Small intestine (tissue), 7 donors: Measurements from ENCODE around the gene MCCC2. TPM values are rescaled to one million over a fixed set of nuclear protein-coding genes. Genes with fewer than 3 reads are reported as not detected.
"Not testable (repeated sequence)": the region's sequence is repeated elsewhere in the genome, so short reads cannot be mapped to it uniquely, and the experiment has no call there.

ENCODE experiments used
- DNase-seq, 2 donors: peaks; one replicate each; pipeline versions ENCODE4 v3.0.0 to v3.0.0-alpha.2; 2013
- FAIRE-seq: peaks from 2 replicates; lab custom pipeline; 2012; peaks lifted over from hg19 to GRCh38; lab: Jason Lieb, UNC
- H3K27ac ChIP-seq, 3 donors: one replicate each; pipeline ENCODE4 v1.5.1; 2013; ENCODE audit warnings: low read length in 2 of 3, mild to moderate bottlenecking in 2 of 3, control low read depth in 1 of 3, inconsistent platforms in 1 of 3, low read depth in 1 of 3, moderate library complexity in 1 of 3
- H3K27me3 ChIP-seq, 3 donors: one replicate each; pipeline ENCODE4 v1.6.1; 2013; ENCODE audit warnings: low read length in 3 of 3, inconsistent platforms in 1 of 3; ENCODE audit not compliant: control insufficient read depth in 3 of 3, insufficient read depth in 3 of 3
- H3K36me3 ChIP-seq, 3 donors: one replicate each; pipeline ENCODE4 v1.6.1; 2013; ENCODE audit warnings: low read length in 3 of 3, inconsistent platforms in 1 of 3, low read depth in 1 of 3, mild to moderate bottlenecking in 1 of 3, moderate library complexity in 1 of 3; ENCODE audit not compliant: control insufficient read depth in 3 of 3, insufficient read depth in 2 of 3
- H3K4me1 ChIP-seq, 3 donors: one replicate each; pipeline ENCODE4 v1.6.1; 2013; ENCODE audit warnings: low read length in 2 of 3, inconsistent platforms in 1 of 3, low read depth in 1 of 3, mild to moderate bottlenecking in 1 of 3, moderate library complexity in 1 of 3; ENCODE audit not compliant: control insufficient read depth in 3 of 3, insufficient read depth in 2 of 3
- H3K4me3 ChIP-seq, 3 donors: one replicate each; pipeline ENCODE4 v1.5.1; 2013; ENCODE audit warnings: low read length in 3 of 3, control low read depth in 1 of 3, inconsistent platforms in 1 of 3, low read depth in 1 of 3, mild to moderate bottlenecking in 1 of 3, moderate library complexity in 1 of 3
- H3K9me3 ChIP-seq, 2 donors: one replicate each; pipeline ENCODE4 v1.6.1; 2013; ENCODE audit warnings: low read depth in 1 of 2, low read length in 1 of 2; ENCODE audit not compliant: control insufficient read depth in 2 of 2, insufficient read depth in 1 of 2
- WGBS, 3 donors: extraction: QIAGEN DNeasy Blood & Tissue Kit; methylation state at CpG; one replicate each; pipeline ENCODE4 v1.1.7; 2013; 5-methylcytosine and 5-hydroxymethylcytosine counted together
- polyA plus RNA-seq, 4 donors: library from polyadenylated mRNA; stranded (reverse) in 3 of 4; unstranded in 1 of 4; fragments of 200-250 nt in 3 of 4; fragments of 120-200 nt in 1 of 4; gene quantifications; one replicate each; pipeline versions ENCODE4 v1.2.1 to v1.2.3, GENCODE V29; 2013
- donor health status: healthy with polysubstance abuse.
- donor health status: control.
- donor health status: control.
- donor health status: Bipolar disorder and iron deficiency.
- donor health status: healthy.

The MCCC2 gene
- polyA plus RNA-seq, 4 donors, result 24.9 to 44.9 (median 39.0) TPM

DNA sequence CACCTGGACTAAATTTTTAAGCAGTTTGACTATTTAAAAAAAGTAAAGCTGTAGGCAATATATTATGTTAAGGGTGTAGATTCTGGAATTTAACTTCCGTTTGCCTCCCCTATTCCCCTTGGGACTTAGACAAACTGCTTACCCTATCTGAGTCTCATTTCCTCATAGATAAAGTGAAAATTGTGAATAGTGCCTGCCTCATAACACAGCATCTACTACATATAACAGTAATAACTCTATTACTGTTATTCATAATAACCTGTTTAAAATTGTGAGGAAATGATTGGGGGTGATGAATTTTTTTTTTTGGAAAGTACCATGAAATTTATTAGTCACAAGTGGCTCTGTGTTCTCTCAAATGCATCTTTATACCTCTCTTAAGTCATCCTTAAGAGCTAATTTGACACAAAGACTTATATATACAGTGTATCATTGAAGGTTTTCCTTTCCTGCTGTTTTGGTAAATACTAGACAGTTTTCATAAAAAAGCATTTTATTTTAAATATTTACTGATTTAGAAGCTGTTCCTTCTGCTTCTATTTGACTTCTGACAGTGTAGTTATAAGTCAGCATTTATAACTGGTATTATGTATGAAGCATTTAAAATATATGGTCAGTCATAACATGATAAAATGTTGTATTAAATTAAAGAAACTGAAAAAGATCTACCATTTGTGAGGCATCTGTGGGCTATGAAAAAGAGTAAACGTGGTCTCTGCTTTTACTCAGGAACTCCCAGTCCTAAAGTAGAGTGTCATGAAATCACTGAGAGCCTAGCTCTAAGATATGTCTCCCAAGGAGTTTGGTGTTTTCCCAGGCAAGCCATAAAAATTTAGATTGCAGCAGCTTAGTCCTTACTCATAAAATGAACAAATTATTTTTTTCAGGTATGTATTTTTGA, 46.4 kb downstream of the MCCC2 start:
- Histone ChIP-seq H3K36me3 (peaks cover 5 to 22% (median 16%) of the 10 kb centered on the region in 3 donors), H3K27ac (no peak overlapping the region), H3K9me3 (peaks cover 0 to 3% of the 10 kb centered on the region in 2 donors), H3K27me3 (no peaks in the 10 kb centered on the region), H3K4me1 (no peaks in the 10 kb centered on the region), H3K4me3 (no peak overlapping the region)
- DNase-seq (no peak), FAIRE-seq (peak; percentile 30)
- 70 to 83% (median 80%) methylated on average over 2 of the region's 2 CpGs for WGBS, 3 donors

DNA sequence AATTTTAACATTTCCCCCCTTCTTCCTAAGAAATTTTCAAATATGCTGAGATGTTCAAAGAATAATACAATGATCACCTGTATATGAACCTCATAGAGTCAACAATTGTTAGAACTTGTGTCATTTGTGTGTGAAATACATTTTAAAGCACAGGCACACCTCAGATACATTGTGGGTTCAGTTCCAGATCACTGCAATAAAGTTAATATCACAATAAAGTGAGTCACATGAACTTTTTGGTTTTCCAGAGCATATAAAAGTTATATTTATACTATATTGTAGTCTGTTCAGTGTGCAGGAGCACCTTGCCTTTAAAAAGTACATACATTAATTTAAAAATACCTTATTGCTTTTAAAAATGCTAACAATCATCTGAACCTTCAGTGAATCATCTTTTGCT, 50.0 kb downstream of the MCCC2 start:
- peaks cover 0 to 7% of the 10 kb centered on the region in 2 donors for H3K9me3 ChIP-seq
- DNase-seq, result no peak
- H3K4me3 ChIP-seq, result no peak overlapping the region
- no peak overlapping the region for H3K27ac ChIP-seq
- no peaks in the 10 kb centered on the region for H3K4me1 ChIP-seq
- no peaks in the 10 kb centered on the region for H3K27me3 ChIP-seq
- H3K36me3 ChIP-seq, result peaks cover 9 to 21% (median 20%) of the 10 kb centered on the region in 3 donors
- FAIRE-seq, result no peak

- no peak for FAIRE-seq
- Histone ChIP-seq H3K36me3 (peaks cover 7 to 25% (median 12%) of the 10 kb centered on the region in 3 donors), H3K27me3 (no peaks in the 10 kb centered on the region), H3K4me1 (no peaks in the 10 kb centered on the region), H3K27ac (no peak overlapping the region), H3K9me3 (peaks cover 0 to 7% of the 10 kb centered on the region in 2 donors), H3K4me3 (no peak overlapping the region)
- WGBS, 3 donors, result 90 to 94% (median 93%) methylated on average over 3 of the region's 3 CpGs
- DNase-seq, result no peak
Observed at GRCh38 chr5:71640408-71640807, 53.3 kb downstream of the MCCC2 start.

GRCh38 chr5:71645030-71645429, 57.9 kb downstream of the MCCC2 start:
- H3K36me3 ChIP-seq, result peaks cover 13 to 27% (median 19%) of the 10 kb centered on the region in 3 donors

GRCh38 chr5:71650940-71651339, 63.8 kb downstream of the MCCC2 start:
- not testable (repeated sequence) for DNase-seq, H3K4me3 ChIP-seq, H3K27ac ChIP-seq, H3K27me3 ChIP-seq, H3K9me3 ChIP-seq, FAIRE-seq, H3K4me1 ChIP-seq
- 97 to 99% (median 98%) methylated on average over 3 of the region's 3 CpGs for WGBS, 3 donors
- H3K36me3 ChIP-seq, result peaks cover 15 to 41% (median 31%) of the 10 kb centered on the region in 3 donors

More at GRCh38 chr5:71645030-71645429, 57.9 kb downstream of the MCCC2 start:
- DNase-seq (no peak), FAIRE-seq (no peak)
- no peaks in the 10 kb centered on the region for H3K4me1 ChIP-seq
- H3K27me3 ChIP-seq, result no peaks in the 10 kb centered on the region
- H3K27ac ChIP-seq, result no peak overlapping the region
- WGBS, 3 donors, result 79 to 89% (median 83%) methylated on average over 3 of the region's 3 CpGs
- no peaks in the 10 kb centered on the region for H3K9me3 ChIP-seq
- no peak overlapping the region for H3K4me3 ChIP-seq

DNA sequence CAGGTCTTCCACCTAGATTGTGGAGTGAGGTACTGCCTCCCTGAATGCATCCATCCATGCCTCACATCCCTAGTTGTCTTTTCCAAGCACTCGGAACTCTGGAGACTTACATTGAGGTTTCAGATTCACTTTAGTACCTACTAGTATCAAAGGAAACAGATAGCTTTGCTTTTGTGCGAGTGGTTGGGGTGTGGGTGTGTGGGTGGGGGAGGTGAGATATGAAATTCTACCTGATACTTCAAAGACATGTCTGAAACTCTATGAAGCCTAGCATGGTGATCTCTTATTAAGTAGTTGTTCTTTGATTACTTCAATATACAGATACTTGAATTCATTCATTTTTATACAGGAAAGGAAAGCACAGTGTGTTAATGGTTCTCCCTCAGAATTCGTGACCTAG, 64.4 kb downstream of the MCCC2 start:
- 82 to 89% (median 86%) methylated on average over 3 of the region's 3 CpGs for WGBS, 3 donors
- no peak overlapping the region for H3K4me3 ChIP-seq
- no peaks in the 10 kb centered on the region for H3K27me3 ChIP-seq
- no peaks in the 10 kb centered on the region for H3K4me1 ChIP-seq
- H3K27ac ChIP-seq, result no peak overlapping the region
- DNase-seq, result no peak
- H3K9me3 ChIP-seq, result no peaks in the 10 kb centered on the region
- FAIRE-seq, result no peak
- peaks cover 18 to 41% (median 28%) of the 10 kb centered on the region in 3 donors for H3K36me3 ChIP-seq

GRCh38 chr5:71652349-71652748, 65.2 kb downstream of the MCCC2 start:
- FAIRE-seq (no peak), DNase-seq (no peak)
- H3K9me3 ChIP-seq, result no peaks in the 10 kb centered on the region
- H3K4me3 ChIP-seq, result no peak overlapping the region
- H3K4me1 ChIP-seq, result no peaks in the 10 kb centered on the region
- H3K27me3 ChIP-seq, result no peaks in the 10 kb centered on the region
- H3K27ac ChIP-seq, result no peak overlapping the region
- 67 to 96% (median 72%) methylated on average over 3 of the region's 3 CpGs for WGBS, 3 donors
- peaks cover 18 to 37% (median 30%) of the 10 kb centered on the region in 3 donors for H3K36me3 ChIP-seq

DNA sequence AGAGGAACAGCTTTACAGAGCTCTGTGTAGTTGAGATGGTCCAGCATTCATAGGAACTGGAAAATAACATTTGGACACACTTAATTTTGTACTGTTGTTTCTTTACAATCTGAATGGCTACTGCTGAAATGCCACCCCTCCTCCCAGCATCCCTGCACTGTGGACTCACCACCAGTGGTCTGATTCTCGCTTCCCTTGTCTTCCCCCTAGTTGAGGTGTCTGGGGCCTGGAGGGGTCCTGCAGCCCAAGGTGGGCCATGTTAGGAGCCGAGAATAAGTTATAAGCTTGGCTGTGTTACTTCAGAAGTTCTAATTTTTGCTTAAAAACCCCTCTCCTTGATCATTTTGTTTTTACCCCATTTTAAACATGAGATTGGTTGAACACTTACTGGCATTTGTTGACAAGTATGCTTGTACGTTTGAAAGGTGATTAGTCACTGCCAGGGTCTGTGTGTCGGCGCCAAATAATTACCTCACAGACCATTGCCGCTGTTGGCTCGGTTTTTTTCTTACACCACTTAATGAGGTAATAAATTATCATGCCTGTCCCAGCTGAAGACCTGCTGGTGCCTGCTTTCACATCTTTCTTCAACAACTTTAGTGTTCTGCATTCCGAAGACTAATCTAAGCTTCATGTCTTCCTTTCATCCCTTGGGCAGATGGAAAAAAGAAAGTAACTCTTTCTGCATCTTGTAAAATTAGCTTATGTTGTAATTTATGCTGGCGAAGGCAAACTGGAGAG, 65.8 kb downstream of the MCCC2 start:
- Histone ChIP-seq H3K4me3 (no peak overlapping the region), H3K27me3 (no peaks in the 10 kb centered on the region), H3K36me3 (peaks cover 18 to 33% (median 32%) of the 10 kb centered on the region in 3 donors), H3K27ac (no peak overlapping the region), H3K9me3 (no peaks in the 10 kb centered on the region), H3K4me1 (no peaks in the 10 kb centered on the region)
- no peak for FAIRE-seq
- 66 to 74% (median 66%) methylated on average over 9 of the region's 9 CpGs for WGBS, 3 donors
- DNase-seq, result no peak
